SJSA1 (cell line): ENCODE data around the gene DOK4. TPM values are rescaled to one million over a fixed set of nuclear protein-coding genes. Genes with fewer than 3 reads are reported as not detected.
"Not testable (repeated sequence)": the region's sequence is repeated elsewhere in the genome, so short reads cannot be mapped to it uniquely, and the experiment has no call there.

Experiments
- DNase-seq, 2 experiments: peaks; one replicate each; pipeline ENCODE4 v3.0.0-alpha.2; 2015 to 2020; ENCODE audit warnings: low spot score in 2 of 2, low read depth in 1 of 2
- H3K27ac ChIP-seq: fragments of 250-450 bp; sonication (Bioruptor Pico); 2 replicates; pipeline ENCODE4 v1.5.1; 2020; ENCODE audit warnings: mild to moderate bottlenecking, moderate library complexity
- H3K27me3 ChIP-seq: fragments of 250-450 bp; sonication (Bioruptor Pico); replicated peaks from 2 replicates; pipeline ENCODE4 v1.5.1; 2020; ENCODE audit warnings: mild to moderate bottlenecking, moderate library complexity
- H3K36me3 ChIP-seq: fragments of 250-450 bp; sonication (Bioruptor Pico); 2 replicates; pipeline ENCODE4 v1.5.1; 2020; ENCODE audit warnings: mild to moderate bottlenecking
- H3K4me1 ChIP-seq: fragments of 250-450 bp; sonication (Bioruptor Pico); replicated peaks from 2 replicates; pipeline ENCODE4 v1.6.1; 2021; ENCODE audit warnings: mild to moderate bottlenecking
- H3K4me3 ChIP-seq: fragments of 250-450 bp; sonication (Bioruptor Pico); 2 replicates; pipeline ENCODE4 v1.5.1; 2020; ENCODE audit warnings: mild to moderate bottlenecking
- H3K9me3 ChIP-seq: fragments of 250-450 bp; sonication (Bioruptor Pico); replicated peaks from 2 replicates; pipeline ENCODE4 v1.5.1; 2020; ENCODE audit warnings: mild to moderate bottlenecking
- total RNA-seq: library from RNA; depleted of rRNA; stranded (reverse); fragments of >200 nt; shearing (Covaris generic); gene quantifications from 2 replicates; pipeline ENCODE4 v1.2.3, GENCODE V29; 2014

Gene DOK4
- total RNA-seq, 1 experiment from 2014 or later = 5.6 TPM

- Histone ChIP-seq H3K9me3 (no peaks in the 10 kb centered on the region), H3K4me1 (peaks cover 10% of the 10 kb centered on the region), H3K4me3 (peak overlapping the region; percentile 84), H3K27me3 (no peaks in the 10 kb centered on the region), H3K36me3 (peaks cover 23% of the 10 kb centered on the region), H3K27ac (peak overlapping the region; percentile 60)
- DNase-seq = no peak
Observed at GRCh38 chr16:57446531-57447185, 39.6 kb downstream of the DOK4 start.

DNA sequence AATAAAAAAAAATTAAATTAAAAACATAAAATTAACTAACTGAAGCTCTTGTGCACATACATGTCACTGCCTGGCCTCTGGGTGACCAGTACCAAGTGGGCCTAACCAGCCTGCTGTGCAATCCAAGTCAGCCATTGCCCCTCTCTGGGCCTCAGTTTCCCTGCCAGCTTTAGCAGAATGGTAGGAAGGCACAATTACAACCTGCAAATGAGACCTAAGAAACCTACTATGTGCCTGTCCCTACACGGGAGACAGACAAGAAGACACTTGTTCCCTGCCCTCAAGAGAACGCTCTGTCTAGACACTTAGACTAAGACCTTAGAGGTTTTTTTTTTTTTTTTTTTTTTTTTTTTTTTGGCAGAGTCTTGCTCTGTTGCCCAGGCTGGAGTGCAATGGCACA, 40.8 kb downstream of the DOK4 start:
- Histone ChIP-seq H3K27ac (no peak overlapping the region), H3K27me3 (no peaks in the 10 kb centered on the region), H3K4me3 (no peak overlapping the region), H3K9me3 (peaks cover 5% of the 10 kb centered on the region; the same call in 1 of the 2 replicates), H3K4me1 (peaks cover 10% of the 10 kb centered on the region), H3K36me3 (peaks cover 30% of the 10 kb centered on the region)
- no peak for DNase-seq

GRCh38 chr16:57444711-57445110, 41.6 kb downstream of the DOK4 start:
- DNase-seq = no peak
- Histone ChIP-seq H3K4me1 (peaks cover 10% of the 10 kb centered on the region), H3K27ac (no peak overlapping the region)

GRCh38 chr16:57440551-57440950, 45.7 kb downstream of the DOK4 start:
- H3K27ac ChIP-seq, H3K4me1 ChIP-seq, H3K9me3 ChIP-seq, H3K27me3 ChIP-seq, H3K4me3 ChIP-seq, DNase-seq: not testable (repeated sequence)
- H3K36me3 ChIP-seq = peaks cover 67% of the 10 kb centered on the region

More at GRCh38 chr16:57444711-57445110, 41.6 kb downstream of the DOK4 start:
- Histone ChIP-seq H3K27me3 (no peaks in the 10 kb centered on the region), H3K4me3 (no peak overlapping the region), H3K36me3 (peaks cover 38% of the 10 kb centered on the region), H3K9me3 (peaks cover 6% of the 10 kb centered on the region; the same call in 1 of the 2 replicates)

GRCh38 chr16:57439947-57440346, 46.3 kb downstream of the DOK4 start:
- not testable (repeated sequence) for H3K4me3 ChIP-seq, H3K27me3 ChIP-seq, H3K9me3 ChIP-seq, H3K27ac ChIP-seq, DNase-seq, H3K4me1 ChIP-seq
- H3K36me3 ChIP-seq = peaks cover 73% of the 10 kb centered on the region

- H3K27ac ChIP-seq = no peak overlapping the region
- peaks cover 6% of the 10 kb centered on the region; the same call in 1 of the 2 replicates for H3K9me3 ChIP-seq
- peaks cover 95% of the 10 kb centered on the region for H3K36me3 ChIP-seq
- H3K27me3 ChIP-seq = no peaks in the 10 kb centered on the region
- H3K4me3 ChIP-seq = no peak overlapping the region
- no peak for DNase-seq
- H3K4me1 ChIP-seq = no peaks in the 10 kb centered on the region
Observed at GRCh38 chr16:57435838-57436237, 50.5 kb downstream of the DOK4 start.

DNA sequence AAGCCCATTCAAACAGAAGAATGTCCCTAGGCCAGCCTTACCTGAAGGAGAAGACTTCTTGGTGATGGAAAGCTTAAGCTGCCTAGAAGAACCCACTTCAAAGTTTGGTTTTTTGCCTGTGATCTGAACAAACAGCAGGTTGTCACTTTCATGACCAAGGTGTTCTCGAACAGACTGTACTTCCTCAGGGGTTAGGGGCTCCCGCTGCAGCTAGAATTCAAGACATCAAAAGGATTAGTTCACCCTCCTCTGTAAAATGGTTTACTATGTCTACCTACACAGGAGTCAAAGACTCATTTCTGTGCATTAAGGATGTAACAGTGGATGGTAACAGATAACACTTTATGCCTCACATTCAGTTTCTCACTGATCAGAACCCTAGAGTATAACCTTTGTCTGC, 52.3 kb downstream of the DOK4 start:
- Histone ChIP-seq H3K27ac (no peak overlapping the region), H3K36me3 (peaks cover 93% of the 10 kb centered on the region), H3K4me3 (no peak overlapping the region), H3K9me3 (no peaks in the 10 kb centered on the region), H3K27me3 (no peaks in the 10 kb centered on the region), H3K4me1 (no peaks in the 10 kb centered on the region)
- DNase-seq = no peak

DNA sequence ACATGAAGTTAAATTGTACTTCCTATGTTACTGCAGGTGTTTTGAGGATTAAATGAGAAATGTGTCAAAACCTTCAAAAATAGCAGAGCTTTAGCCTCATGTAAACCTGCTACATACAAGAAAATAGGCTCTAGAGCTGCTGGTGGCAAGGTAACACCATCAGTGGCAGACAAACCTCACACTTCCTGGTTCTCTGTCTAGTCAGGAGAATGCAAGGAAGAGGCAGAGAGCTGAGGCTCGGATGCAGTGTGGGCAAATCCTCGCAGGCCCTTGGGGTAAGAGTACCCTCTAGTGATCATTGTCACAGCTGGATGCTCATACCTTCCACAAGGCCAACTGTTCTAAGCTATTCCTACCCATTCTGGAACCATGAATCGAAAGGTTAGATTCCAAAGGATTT, 53.3 kb downstream of the DOK4 start:
- H3K4me1 ChIP-seq = no peaks in the 10 kb centered on the region
- H3K27ac ChIP-seq = no peak overlapping the region
- H3K27me3 ChIP-seq = no peaks in the 10 kb centered on the region
- H3K36me3 ChIP-seq = peaks cover 89% of the 10 kb centered on the region
- no peak for DNase-seq
- H3K4me3 ChIP-seq = no peak overlapping the region
- H3K9me3 ChIP-seq = no peaks in the 10 kb centered on the region

- peaks cover 90% of the 10 kb centered on the region for H3K36me3 ChIP-seq
- no peak for DNase-seq
- H3K27ac ChIP-seq = no peak overlapping the region
- no peak overlapping the region for H3K4me3 ChIP-seq
- no peaks in the 10 kb centered on the region for H3K9me3 ChIP-seq
- H3K27me3 ChIP-seq = no peaks in the 10 kb centered on the region
- no peaks in the 10 kb centered on the region for H3K4me1 ChIP-seq
Observed at GRCh38 chr16:57432505-57432904, 53.8 kb downstream of the DOK4 start.

- Histone ChIP-seq H3K4me1 (no peaks in the 10 kb centered on the region), H3K36me3 (peaks cover 83% of the 10 kb centered on the region), H3K4me3 (no peak overlapping the region), H3K27ac (no peak overlapping the region), H3K9me3 (no peaks in the 10 kb centered on the region), H3K27me3 (no peaks in the 10 kb centered on the region)
- DNase-seq = no peak
Observed at GRCh38 chr16:57430955-57431354, 55.3 kb downstream of the DOK4 start.

DNA sequence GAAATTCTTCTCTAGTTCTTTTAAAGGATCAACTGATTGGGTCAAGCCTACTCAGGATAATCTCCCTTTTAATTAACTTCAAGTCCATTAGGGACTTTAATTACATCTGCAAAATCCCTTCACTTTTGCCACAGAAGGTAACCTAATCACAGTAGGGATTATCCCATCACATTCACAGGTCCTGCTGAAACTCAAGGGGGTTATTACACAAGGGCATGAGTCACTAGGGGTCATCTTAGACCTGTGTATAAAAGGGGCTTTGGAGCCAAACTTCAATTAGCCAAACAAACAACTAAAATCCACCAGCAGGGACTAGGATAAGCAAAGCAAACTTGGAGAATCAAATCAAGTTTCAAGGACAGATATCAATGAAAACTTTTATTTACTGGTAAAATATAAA, 58.5 kb downstream of the DOK4 start:
- Histone ChIP-seq H3K9me3 (no peaks in the 10 kb centered on the region), H3K27ac (no peak overlapping the region), H3K4me1 (no peaks in the 10 kb centered on the region), H3K4me3 (no peak overlapping the region), H3K27me3 (no peaks in the 10 kb centered on the region), H3K36me3 (peaks cover 51% of the 10 kb centered on the region)
- DNase-seq = no peak

- DNase-seq = no peak
- Histone ChIP-seq H3K4me3 (no peak overlapping the region), H3K4me1 (peaks cover 4% of the 10 kb centered on the region), H3K9me3 (no peaks in the 10 kb centered on the region), H3K27me3 (no peaks in the 10 kb centered on the region), H3K27ac (no peak overlapping the region), H3K36me3 (peaks cover 46% of the 10 kb centered on the region)
Observed at GRCh38 chr16:57427307-57427706, 59.0 kb downstream of the DOK4 start.

DNA sequence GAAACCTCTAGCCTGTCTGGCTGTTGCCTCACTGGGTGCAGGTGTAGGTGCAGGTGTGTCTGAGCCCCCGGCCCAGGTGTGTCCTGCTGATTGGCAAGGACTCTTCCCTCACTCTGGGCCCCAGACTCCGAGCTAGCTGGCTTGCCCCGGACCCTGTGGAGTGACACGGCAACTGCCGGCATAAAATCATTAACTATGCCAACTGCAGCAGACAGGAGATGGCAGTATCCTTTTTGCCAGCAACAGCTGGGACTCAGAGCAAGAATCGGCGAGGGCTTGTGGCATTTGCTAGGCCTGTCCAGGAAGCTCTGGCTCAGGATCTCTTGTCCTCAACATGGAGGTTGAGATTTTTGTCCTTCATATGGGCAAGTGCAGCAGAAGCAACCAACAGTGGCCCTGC, 59.9 kb downstream of the DOK4 start:
- Histone ChIP-seq H3K36me3 (peaks cover 37% of the 10 kb centered on the region), H3K9me3 (no peaks in the 10 kb centered on the region), H3K4me3 (no peak overlapping the region), H3K27me3 (no peaks in the 10 kb centered on the region), H3K27ac (no peak overlapping the region), H3K4me1 (peaks cover 11% of the 10 kb centered on the region)
- no peak for DNase-seq

GRCh38 chr16:57424583-57424982, 61.7 kb downstream of the DOK4 start:
- no peaks in the 10 kb centered on the region for H3K27me3 ChIP-seq
- H3K27ac ChIP-seq = no peak overlapping the region
- H3K9me3 ChIP-seq = no peaks in the 10 kb centered on the region
- no peak overlapping the region for H3K4me3 ChIP-seq
- H3K4me1 ChIP-seq = peaks cover 13% of the 10 kb centered on the region
- H3K36me3 ChIP-seq = peaks cover 19% of the 10 kb centered on the region
- DNase-seq = no peak

DNA sequence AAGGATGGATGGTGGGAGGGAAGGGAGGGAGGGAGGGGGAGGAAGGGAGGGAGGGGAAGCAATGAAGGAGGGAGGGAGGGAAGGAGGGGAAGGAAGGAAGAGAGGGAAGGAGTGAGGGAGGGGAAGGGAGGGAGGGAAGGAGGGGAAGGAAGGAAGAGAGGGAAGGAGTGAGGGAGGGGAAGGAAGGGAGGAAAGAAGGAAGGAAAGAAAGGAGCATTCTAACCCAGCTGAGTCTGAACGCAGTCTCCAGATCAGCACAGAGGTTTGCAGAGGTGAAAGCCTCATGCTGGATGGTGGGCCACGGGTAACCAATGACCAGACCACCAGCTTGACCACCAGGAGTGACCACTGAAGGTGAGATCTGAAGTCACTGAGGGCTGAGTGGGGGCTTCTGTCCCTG, 63.1 kb downstream of the DOK4 start:
- Histone ChIP-seq H3K4me3 (no peak overlapping the region), H3K36me3 (peaks cover 9% of the 10 kb centered on the region), H3K27ac (no peak overlapping the region), H3K9me3 (no peaks in the 10 kb centered on the region), H3K27me3 (no peaks in the 10 kb centered on the region), H3K4me1 (peaks cover 26% of the 10 kb centered on the region)
- no peak for DNase-seq
